SKM-1 (cell line): ENCODE results near the gene POLR2H.

ENCODE experiments used
- DNase-seq: peaks from one replicate; lab custom pipeline; 2025; ENCODE audit not compliant: unreplicated experiment; lab: John Stamatoyannopoulos, UW

Gene POLR2H

DNA sequence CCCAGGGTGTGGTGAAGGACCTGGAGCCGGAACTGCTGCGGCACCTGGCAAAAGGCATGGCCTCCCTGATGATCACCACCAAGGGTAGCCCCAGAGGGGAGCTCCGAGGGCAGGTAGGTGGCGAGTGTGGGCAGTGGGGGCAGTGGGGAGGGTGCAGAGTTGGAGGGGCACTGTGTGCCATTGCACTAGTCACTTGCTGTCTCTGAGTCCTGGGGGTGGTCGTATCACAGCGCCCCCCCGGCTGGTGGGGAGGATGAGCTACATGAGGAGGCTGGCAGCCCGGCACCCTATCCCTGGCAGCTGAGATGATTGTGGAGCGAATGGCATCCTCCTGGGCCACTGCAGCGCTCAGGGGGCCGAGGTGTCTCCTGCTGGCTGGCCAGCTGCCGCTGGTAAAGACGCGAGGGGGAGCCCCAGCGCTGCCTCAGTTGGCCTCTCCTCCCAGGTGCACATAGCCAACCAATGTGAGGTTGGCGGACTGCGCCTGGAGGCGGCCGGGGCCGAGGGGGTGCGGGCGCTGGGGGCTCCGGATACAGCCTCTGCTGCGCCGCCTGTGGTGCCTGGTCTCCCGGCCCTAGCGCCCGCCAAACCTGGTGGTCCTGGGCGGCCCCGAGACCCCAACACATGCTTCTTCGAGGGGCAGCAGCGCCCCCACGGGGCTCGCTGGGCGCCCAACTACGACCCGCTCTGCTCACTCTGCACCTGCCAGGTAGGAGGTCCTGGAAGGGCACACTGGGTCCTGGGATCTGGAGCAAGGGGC is 24.7 kb downstream of the POLR2H start:
- DNase-seq, result no peak

GRCh38 chr3:184387174-184387714 is 25.7 kb downstream of the POLR2H start:
- no peak for DNase-seq

DNA sequence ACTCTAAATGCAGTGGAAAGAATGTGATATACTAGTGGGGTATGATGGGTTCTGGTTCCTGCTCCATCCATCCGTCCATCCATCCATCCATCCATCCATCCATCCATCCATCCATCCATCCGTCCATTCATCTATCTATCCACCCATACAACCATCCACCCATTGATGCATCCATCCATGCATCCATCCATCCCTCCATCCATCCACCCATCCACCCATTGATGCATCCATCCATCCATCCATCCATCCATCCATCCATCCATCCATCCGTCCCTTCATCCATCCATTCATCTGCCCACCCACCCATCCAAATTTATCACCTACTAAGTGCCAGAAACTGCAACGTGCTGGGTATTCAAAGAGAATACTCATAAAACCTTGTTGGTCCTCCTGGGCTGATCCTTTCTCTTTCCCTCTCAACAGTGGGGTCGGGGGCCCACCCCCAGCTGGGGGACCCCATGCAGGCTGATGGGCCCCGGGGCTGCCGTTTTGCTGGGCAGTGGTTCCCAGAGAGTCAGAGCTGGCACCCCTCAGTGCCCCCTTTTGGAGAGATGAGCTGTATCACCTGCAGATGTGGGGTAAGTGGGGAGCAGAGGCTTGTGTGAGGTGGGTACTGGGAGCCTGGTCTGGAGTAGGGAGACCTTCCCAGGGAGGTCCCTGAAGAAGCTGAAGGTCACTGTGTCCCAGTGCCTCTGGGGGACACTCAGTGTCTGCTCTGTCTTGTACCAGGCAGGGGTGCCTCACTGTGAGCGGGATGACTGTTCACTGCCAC is 26.8 kb downstream of the POLR2H start:
- DNase-seq, result no peak

DNA sequence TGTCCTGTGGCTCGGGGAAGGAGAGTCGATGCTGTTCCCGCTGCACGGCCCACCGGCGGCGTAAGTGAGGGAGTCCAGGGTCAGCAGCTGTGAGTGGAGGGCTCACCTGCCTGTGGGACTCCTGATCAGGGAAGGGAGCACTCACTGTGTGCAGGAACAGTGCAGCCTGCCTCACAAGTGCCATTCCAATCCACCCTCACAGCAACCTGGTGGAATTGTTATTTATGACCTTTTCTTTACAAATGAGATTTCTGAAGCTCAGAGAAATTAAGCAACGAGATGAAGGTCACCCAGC is 27.4 kb downstream of the POLR2H start:
- no peak for DNase-seq

- DNase-seq, result no peak
Measured at GRCh38 chr3:184389384-184389783, 27.9 kb downstream of the POLR2H start.

DNA sequence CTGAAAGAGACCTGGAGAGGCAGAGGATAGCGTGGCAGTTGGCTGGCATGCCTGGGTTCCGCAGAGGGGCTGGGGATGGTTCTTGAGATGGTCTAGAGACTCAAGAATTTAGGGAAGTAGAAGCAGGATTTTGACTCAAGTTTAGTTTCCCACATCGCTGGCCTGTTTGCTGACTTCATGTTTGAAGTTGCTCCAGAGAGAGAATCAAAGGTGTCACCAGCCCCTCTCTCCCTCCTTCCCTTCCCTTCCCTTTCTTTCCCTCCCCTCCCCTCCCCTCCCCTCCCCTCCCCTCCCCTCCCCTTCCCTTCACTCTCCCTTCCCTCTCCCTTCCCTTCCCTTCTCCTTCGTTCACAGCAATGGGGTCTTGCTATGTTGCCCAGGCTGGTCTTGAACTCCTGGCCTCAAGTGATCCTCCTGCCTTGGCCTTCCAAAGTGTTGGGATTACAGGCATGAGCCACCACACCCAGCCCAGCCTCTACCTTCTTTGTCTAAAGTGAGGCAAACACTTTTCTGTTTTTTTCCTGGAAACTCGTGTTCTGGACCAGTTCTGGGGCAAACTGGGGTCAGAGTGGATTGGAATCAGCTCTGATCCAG is 28.5 kb downstream of the POLR2H start:
- no peak for DNase-seq

- no peak for DNase-seq
Measured at GRCh38 chr3:184391266-184391665, 29.8 kb downstream of the POLR2H start.

DNA sequence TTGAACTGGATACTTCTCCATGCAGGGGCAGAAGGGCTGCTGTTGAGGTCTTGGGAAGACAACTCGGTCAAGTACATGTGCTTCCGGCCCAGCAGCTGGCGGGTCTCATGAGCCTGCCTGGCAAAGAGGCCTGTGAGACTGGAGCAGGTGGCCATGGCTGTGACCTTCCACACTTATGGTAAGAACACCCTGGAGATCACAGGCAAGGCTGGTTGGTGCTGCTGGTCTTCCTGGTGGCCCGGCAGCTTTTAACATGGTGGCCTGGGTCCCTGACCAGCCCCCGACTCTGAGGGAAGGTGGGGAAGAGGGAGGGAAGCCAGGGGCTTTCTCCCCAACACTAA is 33.8 kb downstream of the POLR2H start:
- DNase-seq, result no peak

GRCh38 chr3:184399410-184399809 is 37.9 kb downstream of the POLR2H start:
- no peak for DNase-seq

- DNase-seq, result no peak
Measured at GRCh38 chr3:184405075-184406030, 43.8 kb downstream of the POLR2H start.

DNA sequence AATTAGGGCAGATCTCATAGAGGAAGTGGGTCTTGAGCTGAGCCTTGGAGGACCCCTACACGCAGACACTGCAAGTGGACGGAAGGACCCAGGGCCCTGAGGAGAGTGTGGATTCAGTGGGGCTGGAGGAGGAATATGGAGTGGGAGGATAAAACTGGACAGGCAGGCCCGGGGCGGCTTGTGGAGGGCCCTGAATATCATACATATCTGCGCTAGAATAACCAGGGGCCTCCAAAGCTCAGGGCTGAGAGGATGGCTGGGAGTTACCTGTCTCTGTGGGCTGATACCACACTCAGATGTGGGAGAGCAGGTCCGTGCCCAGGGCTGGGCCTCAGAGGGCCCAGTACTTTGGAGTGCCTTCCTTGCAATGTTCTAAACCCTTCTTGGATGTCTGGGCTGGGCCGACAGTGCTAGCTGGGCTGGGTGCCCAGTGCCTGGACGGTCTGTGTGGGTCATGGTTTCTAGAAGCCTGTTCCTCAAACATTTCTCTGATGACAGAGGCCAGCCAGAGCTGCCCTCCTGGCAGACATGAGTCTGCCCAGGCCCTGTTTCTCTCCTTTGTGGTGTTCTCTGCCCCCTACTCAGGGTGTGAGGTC is 47.9 kb downstream of the POLR2H start:
- no peak for DNase-seq

GRCh38 chr3:184409946-184410500 is 48.5 kb downstream of the POLR2H start:
- DNase-seq, result no peak

GRCh38 chr3:184414418-184415202 is 53.1 kb downstream of the POLR2H start:
- DNase-seq, result no peak

GRCh38 chr3:184415203-184415490 is 53.6 kb downstream of the POLR2H start:
- DNase-seq, result no peak

- peak; percentile 49 for DNase-seq
Measured at GRCh38 chr3:184417619-184418327, 56.3 kb downstream of the POLR2H start.
